Daoy (cell line): ENCODE results near the gene CCDC54. TPM values are rescaled to one million over a fixed set of nuclear protein-coding genes. Genes with fewer than 3 reads are reported as not detected.

ENCODE experiments used
- total RNA-seq: library from RNA; depleted of rRNA; stranded (reverse); fragments of >200 nt; shearing (Covaris generic); gene quantifications from 2 replicates; pipeline ENCODE4 v1.2.3, GENCODE V29; 2014; rRNA removed

The CCDC54 gene
- total RNA-seq, 1 experiment from 2014 or later, result not detected

Other genes starting within 250 kb of the CCDC54 start
- 38.7 and 52.3 TPM in 2 replicates for gene BBX, start 145.5 kb downstream of the CCDC54 start, total RNA-seq